ENCODE results near the gene RBMX2.

The RBMX2 gene

GRCh38 chrX:130444641-130445336 lies 43.0 kb downstream of the RBMX2 start:
- no peak for DNase-seq (ENCODE audit: low read depth in 2 of 2)

GRCh38 chrX:130446974-130447373 lies 45.2 kb downstream of the RBMX2 start:
- DNase-seq (ENCODE audit: low read depth in 2 of 2): no peak
